Mucosa of descending colon (tissue), 3 donors: ENCODE measurements around the gene GMPPA. TPM values are rescaled to one million over a fixed set of nuclear protein-coding genes. Genes with fewer than 3 reads are reported as not detected.

Experiments
- ATAC-seq: fragments of 200-7000 bp; cut with Tn5 transposase; one replicate; pipeline ENCODE4 v1.9.1; 2020; ENCODE audit warnings: mild to moderate bottlenecking, moderate library complexity
- DNase-seq, 3 donors: peaks; one replicate each; pipeline ENCODE4 v3.0.0-alpha.2; 2020
- H3K36me3 ChIP-seq: fragments of 200-600 bp; one replicate; pipeline ENCODE4 v1.8.0; 2021; ENCODE audit warnings: low read depth, mild to moderate bottlenecking
- H3K4me1 ChIP-seq: fragments of 200-600 bp; one replicate; pipeline ENCODE4 v1.8.0; 2021; ENCODE audit warnings: low read depth, mild to moderate bottlenecking
- H3K4me3 ChIP-seq: fragments of 200-600 bp; one replicate; pipeline ENCODE4 v1.8.0; 2021; ENCODE audit warnings: mild to moderate bottlenecking
- H3K9me3 ChIP-seq: fragments of 200-600 bp; one replicate; pipeline ENCODE4 v1.8.0; 2021; ENCODE audit warnings: mild to moderate bottlenecking
- CTCF ChIP-seq: fragments of 200-600 bp; IDR thresholded peaks from one replicate; pipeline ENCODE4 v1.8.0; 2022; ENCODE audit warnings: antibody characterized with exemption, mild to moderate bottlenecking
- intact Hi-C, 2 donors: fragments of 100-400 bp; cut with DNase I in 1 of 2; cut with micrococcal nuclease in 1 of 2; formaldehyde crosslinking; loops; one replicate each; pipeline versions ENCODE4 v1.11.0 to v1.11.1; 2022; cut with DNase I, micrococcal nuclease
- total RNA-seq, 3 donors: library from RNA; stranded (reverse); fragmentation: NEBNext Ultra II Directional in 2 of 3; extraction: Animal tissue kit (Norgen Biotek cat#: 25700) in 2 of 3; gene quantifications; one replicate each; pipeline versions ENCODE4 v1.2.1 to v1.2.4, GENCODE V29; 2021 to 2023
- donor health status: DM: no; HTN: no; CAD: no; lungs with moderate emphysema.
- donor health status: DM: no; HTN: no; CAD: no.
- donor health status: DM: no; HTN: yes; CAD: no.

GMPPA gene
- total RNA-seq, 3 donors from 2014 or later: 33.6 to 52.6 (median 43.6) TPM

- intact Hi-C loops: no loop called here
- DNase-seq: peak in 2 of 3 donors; percentile 52 to 59
- Histone ChIP-seq H3K9me3 (no peaks in the 10 kb centered on the region), H3K36me3 (no peaks in the 10 kb centered on the region), H3K4me3 (no peak overlapping the region), H3K4me1 (peaks cover 2% of the 10 kb centered on the region)
- TF ChIP-seq CTCF: no peak
- ATAC-seq: peak; percentile 17
Observed at GRCh38 chr2:219460424-219460926, 38.2 kb upstream of the GMPPA start.

- no peaks in the 10 kb centered on the region for H3K9me3 ChIP-seq
- peaks cover 2% of the 10 kb centered on the region for H3K4me1 ChIP-seq
- no peak overlapping the region for H3K4me3 ChIP-seq
- no peak for TF ChIP-seq CTCF
- no peaks in the 10 kb centered on the region for H3K36me3 ChIP-seq
- DNase-seq (peak in 1 of 3 donors; percentile 43), ATAC-seq (peak; percentile 5)
- intact Hi-C loops: no loop called here
Observed at GRCh38 chr2:219461047-219461514, 37.6 kb upstream of the GMPPA start.

GRCh38 chr2:219461669-219462068, 37.0 kb upstream of the GMPPA start:
- Histone ChIP-seq H3K4me3 (no peak overlapping the region), H3K9me3 (no peaks in the 10 kb centered on the region), H3K36me3 (no peaks in the 10 kb centered on the region), H3K4me1 (peaks cover 2% of the 10 kb centered on the region)
- intact Hi-C loops: no loop called here
- ATAC-seq: no peak
- peak in 1 of 3 donors; percentile 29 for DNase-seq
- no peak for TF ChIP-seq CTCF

- intact Hi-C loops: no loop called here
- TF ChIP-seq CTCF: no peak
- Histone ChIP-seq H3K9me3 (no peaks in the 10 kb centered on the region), H3K4me3 (no peak overlapping the region), H3K36me3 (no peaks in the 10 kb centered on the region), H3K4me1 (peaks cover 2% of the 10 kb centered on the region)
- DNase-seq (no peak), ATAC-seq (no peak)
Observed at GRCh38 chr2:219462349-219462748, 36.3 kb upstream of the GMPPA start.

- TF ChIP-seq CTCF: no peak
- ATAC-seq: no peak
- DNase-seq: peak in 1 of 3 donors; percentile 39
- intact Hi-C loops: no loop called here
- Histone ChIP-seq H3K36me3 (no peaks in the 10 kb centered on the region), H3K4me1 (no peaks in the 10 kb centered on the region), H3K9me3 (no peaks in the 10 kb centered on the region), H3K4me3 (no peak overlapping the region)
Observed at GRCh38 chr2:219464286-219465032, 34.2 kb upstream of the GMPPA start.
